Spleen (tissue), 7 donors: Measurements from ENCODE around the gene NARF.

Experiments used
- CTCF ChIP-seq, 11 experiments: fragments of 200-600 bp in 7 of 11; fragments of 450-650 bp in 4 of 11; sonication (generic) in 4 of 11; IDR thresholded peaks in 8 of 11; conservative IDR thresholded peaks in 3 of 11; 1 replicate in 7 of 11; 2 replicates in 4 of 11; pipeline versions ENCODE4 v1.4.0 to v1.8.0; 2016 to 2021; ENCODE audit warnings: antibody characterized with exemption in 11 of 11, inconsistent platforms in 4 of 11, mild to moderate bottlenecking in 1 of 11
- POLR2A ChIP-seq, 3 donors: fragments of 450-650 bp; IDR thresholded peaks; one replicate each; pipeline ENCODE4 v1.5.1; 2017; ENCODE audit warnings: antibody characterized with exemption in 3 of 3, mild to moderate bottlenecking in 1 of 3
- POLR2AphosphoS5 ChIP-seq, 3 donors: sonication (generic); formaldehyde crosslinking; IDR thresholded peaks; one replicate each; pipeline ENCODE4 v1.5.1; 2017; ENCODE audit warnings: antibody characterized with exemption in 3 of 3
- donor health status: DM: no; HTN: no; CAD: no; lungs with moderate emphysema.
- donor health status: DM: no; HTN: no; CAD: no.
- donor health status: DM: no; HTN: no; CAD: no.

DNA sequence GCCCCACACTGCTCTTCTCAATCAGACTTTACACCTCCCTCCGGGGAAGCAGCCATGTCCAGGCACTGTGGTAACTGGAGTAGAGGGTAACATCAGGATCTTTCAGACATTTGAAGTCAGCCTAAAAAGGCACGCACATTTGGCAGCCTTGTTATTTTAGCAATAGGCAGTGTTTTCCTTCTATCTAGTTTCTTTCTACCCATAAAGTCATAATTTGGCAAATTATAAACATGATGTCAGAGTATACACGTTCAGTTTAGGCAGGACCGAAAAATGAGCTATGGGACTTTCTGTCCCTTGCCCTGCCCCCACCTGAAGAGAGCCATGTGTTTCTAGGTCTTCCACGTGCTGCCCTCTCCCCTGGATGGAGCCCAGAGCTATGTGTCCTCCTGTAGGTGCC lies 21.1 kb downstream of the NARF start:
- no peak for TF ChIP-seq CTCF (IDR thresholded peaks at IDR 0.05 in 8 of 11, conservative IDR thresholded peaks at IDR 0.05 in 3 of 11)
- TF ChIP-seq POLR2A (IDR thresholded peaks at IDR 0.05), result no peak
- no peak for TF ChIP-seq POLR2AphosphoS5 (IDR thresholded peaks at IDR 0.05)
